Effector memory CD4-positive, alpha-beta T cell (primary cell): ENCODE results near the gene RNF186.

ENCODE experiments used
- DNase-seq, 3 donors: peaks; one replicate each; pipeline ENCODE4 v3.0.0-alpha.2; 2020
- H3K27ac ChIP-seq: 2 replicates; pipeline ENCODE4 v1.7.0; 2013; ENCODE audit warnings: mild to moderate bottlenecking, low read length, moderate library complexity; ENCODE audit not compliant: insufficient read depth, poor library complexity, severe bottlenecking
- H3K27me3 ChIP-seq: replicated peaks from 2 replicates; pipeline ENCODE4 v1.7.0; 2013; ENCODE audit warnings: mild to moderate bottlenecking, low read length; ENCODE audit not compliant: insufficient read depth, control insufficient read depth, poor library complexity, severe bottlenecking
- H3K36me3 ChIP-seq: 2 replicates; pipeline ENCODE4 v1.7.0; 2013; ENCODE audit warnings: mild to moderate bottlenecking, low read length, moderate library complexity; ENCODE audit not compliant: control insufficient read depth, insufficient read depth
- H3K4me1 ChIP-seq: 2 replicates; pipeline ENCODE4 v1.7.0; 2013; ENCODE audit warnings: low read length, mild to moderate bottlenecking; ENCODE audit not compliant: control insufficient read depth, insufficient read depth, poor library complexity, severe bottlenecking
- H3K4me3 ChIP-seq: 2 replicates; pipeline ENCODE4 v1.7.0; 2013; ENCODE audit warnings: low read length, low read depth, mild to moderate bottlenecking; ENCODE audit not compliant: insufficient read depth, poor library complexity, severe bottlenecking
- H3K9me3 ChIP-seq: 2 replicates; pipeline ENCODE4 v1.7.0; 2013; ENCODE audit warnings: mild to moderate bottlenecking, low read length, moderate library complexity; ENCODE audit not compliant: control insufficient read depth

The RNF186 gene

GRCh38 chr1:19814244-19814661, 830 bp downstream of the RNF186 start:
- H3K36me3 ChIP-seq = no peaks in the 10 kb centered on the region
- no peaks in the 10 kb centered on the region for H3K27me3 ChIP-seq
- no peaks in the 10 kb centered on the region for H3K4me1 ChIP-seq
- no peak for DNase-seq
- H3K4me3 ChIP-seq = no peak overlapping the region
- H3K27ac ChIP-seq = no peak overlapping the region
- no peaks in the 10 kb centered on the region for H3K9me3 ChIP-seq

DNA sequence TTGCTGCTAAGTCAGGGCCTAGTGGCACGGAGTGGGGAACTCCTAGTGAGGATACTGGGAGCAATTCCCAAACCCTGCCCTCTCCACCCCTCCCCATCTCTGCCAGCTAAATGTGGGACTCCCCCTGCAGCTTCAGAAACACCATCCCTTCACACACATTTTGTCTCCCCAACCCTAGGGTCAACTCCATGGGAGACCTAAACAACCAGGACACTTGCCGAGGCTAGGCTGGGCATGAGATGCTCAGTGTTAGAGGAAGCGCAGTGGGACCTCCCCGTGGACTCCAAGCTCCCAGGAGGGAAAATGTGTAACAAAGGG, 1.5 kb downstream of the RNF186 start:
- H3K27ac ChIP-seq = no peak overlapping the region
- H3K36me3 ChIP-seq = no peaks in the 10 kb centered on the region

GRCh38 chr1:19812875-19813642, 2.0 kb downstream of the RNF186 start:
- H3K4me1 ChIP-seq = no peaks in the 10 kb centered on the region
- no peaks in the 10 kb centered on the region for H3K9me3 ChIP-seq
- DNase-seq = no peak
- no peaks in the 10 kb centered on the region for H3K36me3 ChIP-seq
- no peak overlapping the region for H3K4me3 ChIP-seq
- H3K27me3 ChIP-seq = no peaks in the 10 kb centered on the region
- H3K27ac ChIP-seq = no peak overlapping the region

More for the DNA sequence above, 1.5 kb downstream of the RNF186 start:
- H3K9me3 ChIP-seq = no peaks in the 10 kb centered on the region
- no peak overlapping the region for H3K4me3 ChIP-seq
- no peaks in the 10 kb centered on the region for H3K4me1 ChIP-seq
- no peaks in the 10 kb centered on the region for H3K27me3 ChIP-seq
- DNase-seq = no peak

DNA sequence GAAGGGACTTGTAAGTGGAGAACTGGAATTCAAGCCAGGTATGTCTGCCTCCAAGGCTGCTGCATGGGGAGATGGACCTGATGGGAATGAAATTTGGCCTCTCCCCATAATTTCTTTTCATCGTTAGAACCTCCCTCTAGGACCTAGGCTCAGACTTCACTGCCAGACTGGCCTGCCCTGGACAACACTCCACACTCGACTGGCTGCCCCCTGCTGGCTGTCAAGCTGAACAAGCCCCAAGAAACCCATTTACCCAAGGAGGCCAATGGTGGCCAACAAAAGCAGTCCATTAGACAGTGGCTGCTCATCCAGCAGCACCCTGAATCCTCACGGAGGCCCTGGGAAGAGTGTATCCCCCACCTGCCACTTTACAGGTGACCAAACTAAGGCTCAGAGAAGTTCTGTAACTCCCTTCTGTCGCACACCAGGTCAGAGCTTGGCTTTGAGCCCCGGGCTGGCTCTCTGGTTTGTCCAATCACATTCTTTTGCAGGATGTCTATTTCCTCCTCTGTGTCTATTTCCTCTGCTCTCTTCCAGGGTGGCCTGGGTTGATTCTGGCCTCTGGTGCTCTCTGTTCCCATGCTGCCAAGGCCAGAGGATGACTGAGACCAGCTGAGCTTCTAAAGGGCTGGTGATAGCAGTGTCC, 3.8 kb downstream of the RNF186 start:
- Histone ChIP-seq H3K36me3 (no peaks in the 10 kb centered on the region), H3K9me3 (no peaks in the 10 kb centered on the region), H3K4me1 (no peaks in the 10 kb centered on the region), H3K27ac (no peak overlapping the region), H3K27me3 (no peaks in the 10 kb centered on the region), H3K4me3 (no peak overlapping the region)
- peak in 1 of 3 donors; percentile 7 for DNase-seq

GRCh38 chr1:19809044-19809750, 5.9 kb downstream of the RNF186 start:
- DNase-seq = no peak
- Histone ChIP-seq H3K27me3 (no peaks in the 10 kb centered on the region), H3K9me3 (no peaks in the 10 kb centered on the region), H3K36me3 (no peaks in the 10 kb centered on the region), H3K27ac (no peak overlapping the region), H3K4me3 (no peak overlapping the region), H3K4me1 (no peaks in the 10 kb centered on the region)

DNA sequence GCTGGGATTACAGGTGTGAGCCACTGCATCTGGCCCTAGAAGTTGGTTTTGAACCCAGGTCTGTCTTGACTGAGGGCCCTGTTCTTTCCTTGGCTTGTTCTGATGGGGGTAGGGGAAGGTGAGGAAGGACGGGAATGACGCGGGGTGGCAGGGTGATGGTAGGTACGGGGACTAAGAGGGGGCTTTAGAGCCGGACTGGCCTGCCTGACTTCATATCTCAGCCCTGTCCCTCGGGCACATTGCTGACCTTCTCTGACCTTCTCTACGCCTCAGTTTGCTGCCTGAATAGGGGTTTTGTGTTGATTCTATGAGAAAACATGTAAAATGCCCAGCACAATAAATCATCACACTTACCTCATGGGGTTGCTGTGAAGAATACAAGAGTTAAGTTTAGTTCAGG, 6.7 kb downstream of the RNF186 start:
- no peaks in the 10 kb centered on the region for H3K4me1 ChIP-seq
- H3K27ac ChIP-seq = no peak overlapping the region
- DNase-seq = no peak
- H3K9me3 ChIP-seq = no peaks in the 10 kb centered on the region
- H3K4me3 ChIP-seq = no peak overlapping the region
- H3K27me3 ChIP-seq = no peaks in the 10 kb centered on the region
- H3K36me3 ChIP-seq = no peaks in the 10 kb centered on the region

GRCh38 chr1:19804831-19805251, 10.2 kb downstream of the RNF186 start:
- Histone ChIP-seq H3K27ac (no peak overlapping the region), H3K36me3 (no peaks in the 10 kb centered on the region), H3K9me3 (no peaks in the 10 kb centered on the region), H3K4me3 (no peak overlapping the region), H3K4me1 (no peaks in the 10 kb centered on the region), H3K27me3 (no peaks in the 10 kb centered on the region)
- no peak for DNase-seq

DNA sequence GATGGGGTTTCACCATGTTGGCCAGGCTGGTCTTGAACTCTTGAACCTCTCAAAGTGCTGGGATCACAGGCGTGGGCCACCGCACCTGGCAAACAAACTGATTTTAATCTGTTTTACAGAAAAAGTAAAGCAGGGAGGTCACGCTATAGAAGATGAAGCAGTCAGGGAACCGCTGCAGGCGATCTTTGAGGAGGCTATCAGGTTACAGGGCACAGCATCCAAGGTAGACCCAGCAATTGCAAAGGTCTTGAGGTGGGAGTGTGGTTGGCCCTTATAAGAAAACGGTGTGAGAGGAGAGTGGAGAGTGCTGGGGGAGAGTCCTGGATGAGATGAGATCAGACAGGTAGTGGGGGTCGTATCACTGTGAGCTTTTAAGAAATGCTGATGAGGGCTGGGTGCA, 12.8 kb downstream of the RNF186 start:
- Histone ChIP-seq H3K4me3 (no peak overlapping the region), H3K36me3 (no peaks in the 10 kb centered on the region), H3K27me3 (no peaks in the 10 kb centered on the region), H3K27ac (no peak overlapping the region), H3K4me1 (peaks cover 7% of the 10 kb centered on the region), H3K9me3 (no peaks in the 10 kb centered on the region)
- no peak for DNase-seq

GRCh38 chr1:19800076-19800804, 14.8 kb downstream of the RNF186 start:
- Histone ChIP-seq H3K36me3 (no peaks in the 10 kb centered on the region), H3K27ac (peak overlapping the region; percentile 71), H3K4me3 (peak overlapping the region; percentile 91), H3K9me3 (no peaks in the 10 kb centered on the region), H3K27me3 (no peaks in the 10 kb centered on the region), H3K4me1 (peaks cover 7% of the 10 kb centered on the region)
- peak in 1 of 3 donors; percentile 11 for DNase-seq
